DMS53 treated with DMSO at 0.1 percent for 48 hours (cell line): ENCODE data around the gene NTN4.
"Not testable (repeated sequence)": the region's sequence is repeated elsewhere in the genome, so short reads cannot be mapped to it uniquely, and the experiment has no call there.

ENCODE experiments used
- DNase-seq: peaks from one replicate; lab custom pipeline; 2025; ENCODE audit not compliant: unreplicated experiment; lab: John Stamatoyannopoulos, UW

NTN4 gene

GRCh38 chr12:95671265-95671664, 119.3 kb downstream of the NTN4 start:
- DNase-seq: no peak

GRCh38 chr12:95663525-95663924, 127.0 kb downstream of the NTN4 start:
- no peak for DNase-seq

- DNase-seq: no peak
Measured at GRCh38 chr12:95661360-95661759, 129.2 kb downstream of the NTN4 start.

GRCh38 chr12:95658386-95658785, 132.2 kb downstream of the NTN4 start:
- no peak for DNase-seq

- DNase-seq: not testable (repeated sequence)
Measured at GRCh38 chr12:95654665-95655064, 135.9 kb downstream of the NTN4 start.

- DNase-seq: no peak
Measured at GRCh38 chr12:95653771-95654546, 136.6 kb downstream of the NTN4 start.

- no peak for DNase-seq
Measured at GRCh38 chr12:95651681-95652080, 138.9 kb downstream of the NTN4 start.

- DNase-seq: no peak
Measured at GRCh38 chr12:95648990-95649791, 141.4 kb downstream of the NTN4 start.

- no peak for DNase-seq
Measured at GRCh38 chr12:95646781-95647190, 143.8 kb downstream of the NTN4 start.

- no peak for DNase-seq
Measured at GRCh38 chr12:95643256-95643655, 147.3 kb downstream of the NTN4 start.

- no peak for DNase-seq
Measured at GRCh38 chr12:95642583-95642982, 148.0 kb downstream of the NTN4 start.

GRCh38 chr12:95641299-95641952, 149.1 kb downstream of the NTN4 start:
- DNase-seq: no peak

- DNase-seq: no peak
Measured at GRCh38 chr12:95640516-95640915, 150.0 kb downstream of the NTN4 start.

GRCh38 chr12:95637471-95638155, 153.0 kb downstream of the NTN4 start:
- DNase-seq: no peak

- DNase-seq: no peak
Measured at GRCh38 chr12:95637010-95637409, 153.6 kb downstream of the NTN4 start.

- DNase-seq: peak; percentile 80
Measured at GRCh38 chr12:95634622-95635621, 155.6 kb downstream of the NTN4 start.

- DNase-seq: no peak
Measured at GRCh38 chr12:95633732-95634465, 156.7 kb downstream of the NTN4 start.

- DNase-seq: no peak
Measured at GRCh38 chr12:95633049-95633731, 157.4 kb downstream of the NTN4 start.

GRCh38 chr12:95630496-95630895, 160.1 kb downstream of the NTN4 start:
- DNase-seq: no peak
